Measurements from ENCODE around the gene SYTL5.

Gene SYTL5

DNA sequence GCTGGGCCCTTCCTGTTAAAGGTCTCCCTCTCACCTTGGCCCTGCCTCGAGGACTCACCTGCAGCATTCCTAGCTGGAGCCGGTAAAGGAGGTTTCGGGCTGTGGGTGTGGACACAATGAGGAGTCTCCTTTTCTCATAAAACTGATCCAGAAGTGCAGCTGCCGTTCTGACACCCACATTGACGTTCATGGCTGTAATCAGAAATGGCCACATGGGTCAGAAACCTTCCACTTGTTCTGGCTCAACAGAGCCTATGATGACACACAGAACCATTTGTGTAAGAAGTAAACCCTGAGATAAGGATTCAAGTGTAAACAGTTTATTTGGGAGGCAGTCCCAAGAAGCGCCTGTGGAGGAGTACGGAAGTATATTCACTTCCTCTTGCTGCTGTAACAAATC is 150.5 kb downstream of the SYTL5 start:
- DNase-seq (ENCODE audit: insufficient read length, low spot score) (no peak), FAIRE-seq (no peak)
- no peak for TF ChIP-seq POLR2A (IDR thresholded peaks at IDR 0.05; ENCODE audit: low read depth, low read length)

DNA sequence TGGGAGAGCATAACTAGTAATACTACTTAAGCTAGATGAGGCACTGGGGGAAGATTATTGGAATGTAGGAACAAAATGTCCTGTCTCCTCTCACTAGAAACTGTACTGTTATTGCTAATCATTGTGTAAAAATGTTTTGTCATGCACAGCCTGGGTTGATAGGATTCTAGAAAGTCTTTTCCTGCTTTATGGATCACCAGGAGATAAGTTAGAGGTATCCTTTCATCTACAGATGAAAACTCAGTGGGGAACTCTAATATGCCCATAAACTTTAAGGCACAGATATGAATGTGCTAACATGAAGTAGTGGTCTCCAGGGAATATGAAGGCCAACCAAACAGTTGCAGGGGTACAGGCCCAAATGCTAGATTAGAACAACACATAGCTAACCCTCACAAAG is 156.8 kb downstream of the SYTL5 start:
- no peak for TF ChIP-seq POLR2A (IDR thresholded peaks at IDR 0.05; ENCODE audit: low read depth, low read length)
- DNase-seq (ENCODE audit: insufficient read length, low spot score) (no peak), FAIRE-seq (no peak)

DNA sequence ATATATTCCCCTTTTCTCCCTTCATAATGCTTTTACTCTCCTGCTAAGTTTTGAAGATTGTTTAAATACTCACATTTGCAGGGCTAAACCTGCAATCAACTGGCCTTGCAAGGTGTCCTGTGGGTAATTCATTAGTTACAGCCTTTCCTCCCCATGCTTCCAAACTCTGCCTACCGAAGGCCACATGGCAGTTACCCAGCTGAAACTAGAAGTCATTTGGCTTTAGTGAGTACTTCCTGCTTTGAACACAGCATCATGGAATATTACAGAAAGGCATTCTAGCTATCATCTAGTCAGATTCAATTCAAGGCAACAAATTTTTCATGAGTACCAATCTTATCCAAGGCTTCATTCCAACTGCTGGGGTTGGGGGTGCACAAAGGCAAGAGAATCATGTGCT is 158.7 kb downstream of the SYTL5 start:
- no peak for TF ChIP-seq POLR2A (IDR thresholded peaks at IDR 0.05; ENCODE audit: low read depth, low read length)
- FAIRE-seq (no peak), DNase-seq (ENCODE audit: insufficient read length, low spot score) (no peak)

DNA sequence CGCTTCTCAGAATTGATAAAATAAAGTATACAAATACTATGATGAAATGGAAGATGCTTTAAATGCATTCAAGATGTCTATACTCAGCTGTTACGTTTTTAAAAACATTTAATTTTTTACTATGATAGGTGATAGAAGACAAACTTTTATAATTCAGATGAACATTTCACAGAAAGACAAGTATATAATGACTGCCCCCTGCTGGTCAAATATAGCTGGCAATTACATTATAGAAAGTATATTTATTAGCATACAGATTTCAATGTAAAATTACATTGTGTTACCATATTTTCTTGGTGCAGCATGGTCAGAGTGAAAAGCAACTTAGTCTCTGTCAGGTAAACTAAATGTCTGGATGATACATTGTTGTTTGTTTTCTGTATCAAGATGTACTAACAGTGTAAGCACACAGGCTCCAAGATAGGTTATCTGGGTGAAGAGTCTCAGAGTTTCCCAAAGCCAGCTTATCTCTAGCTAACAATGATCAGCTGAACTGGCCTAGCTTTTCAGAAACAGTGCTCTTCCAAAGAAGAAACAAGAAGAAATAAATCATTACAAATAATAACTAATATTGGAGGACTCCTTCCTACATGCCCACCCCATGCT is 160.2 kb downstream of the SYTL5 start:
- TF ChIP-seq POLR2A (IDR thresholded peaks at IDR 0.05; ENCODE audit: low read depth, low read length), result no peak
- DNase-seq (ENCODE audit: insufficient read length, low spot score), result no peak
- FAIRE-seq, result no peak

DNA sequence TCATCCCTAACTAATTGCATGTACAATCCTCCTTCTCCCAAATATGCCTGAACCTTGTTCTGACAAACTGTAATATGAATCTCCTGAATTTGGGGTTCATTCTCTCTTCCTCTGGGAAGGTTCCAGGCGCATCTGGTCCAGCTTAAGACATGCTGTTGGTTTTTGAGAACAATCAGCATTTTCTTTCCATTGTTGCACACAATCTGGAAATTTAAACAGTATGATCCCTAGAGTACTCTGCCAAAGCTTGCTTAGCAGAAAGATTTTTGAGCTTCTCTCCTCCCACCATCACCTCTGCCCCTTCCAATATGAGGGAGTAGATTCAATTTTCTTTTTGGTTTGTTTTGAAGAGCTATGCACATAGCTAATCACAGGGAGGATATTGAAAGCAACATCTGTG is 164.2 kb downstream of the SYTL5 start:
- DNase-seq (ENCODE audit: insufficient read length, low spot score) (no peak), FAIRE-seq (no peak)
- no peak for TF ChIP-seq POLR2A (IDR thresholded peaks at IDR 0.05; ENCODE audit: low read depth, low read length)

DNA sequence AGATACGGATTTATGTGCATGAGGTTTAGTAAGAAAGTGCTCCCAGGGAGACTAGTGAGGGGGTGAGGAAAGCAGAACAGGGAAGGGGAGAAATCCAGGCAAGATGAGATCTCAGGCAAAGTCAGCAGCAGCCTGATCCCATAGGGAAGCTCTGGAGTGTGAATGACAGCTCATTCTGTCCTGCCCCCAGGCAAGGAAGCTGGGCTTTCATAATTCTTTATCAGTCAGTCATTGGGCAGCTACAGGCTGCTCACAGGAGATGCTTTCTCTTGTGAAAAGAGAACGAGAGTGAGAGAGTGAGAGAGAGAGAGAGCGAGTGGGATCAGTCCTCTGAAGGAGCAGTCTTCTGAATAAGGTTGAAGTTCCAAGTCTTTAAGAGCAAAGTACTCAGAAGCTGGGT is 166.2 kb downstream of the SYTL5 start:
- TF ChIP-seq POLR2A (IDR thresholded peaks at IDR 0.05; ENCODE audit: low read depth, low read length), result no peak
- FAIRE-seq (no peak), DNase-seq (ENCODE audit: insufficient read length, low spot score) (no peak)

DNA sequence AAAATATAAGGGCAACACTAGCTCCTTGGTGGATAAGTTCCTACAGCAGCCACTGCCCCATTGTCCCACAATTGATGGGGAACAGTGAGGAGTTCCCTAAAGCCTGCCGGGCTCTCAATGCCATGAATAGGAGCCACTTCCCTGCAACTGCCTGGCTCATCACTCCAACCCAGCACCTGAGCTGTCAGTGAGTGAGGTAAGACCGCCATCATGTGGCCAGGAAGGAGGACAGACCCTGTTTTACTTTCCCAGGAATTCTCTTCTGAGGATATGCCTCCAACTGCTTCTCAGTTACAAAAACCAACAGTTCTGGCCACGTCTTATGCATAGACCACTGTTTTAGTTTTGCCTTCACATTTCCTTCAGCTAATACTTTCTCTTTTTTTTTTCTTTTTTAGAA is 168.8 kb downstream of the SYTL5 start:
- DNase-seq (ENCODE audit: insufficient read length, low spot score) (no peak), FAIRE-seq (no peak)
- no peak for TF ChIP-seq POLR2A (IDR thresholded peaks at IDR 0.05; ENCODE audit: low read depth, low read length)

DNA sequence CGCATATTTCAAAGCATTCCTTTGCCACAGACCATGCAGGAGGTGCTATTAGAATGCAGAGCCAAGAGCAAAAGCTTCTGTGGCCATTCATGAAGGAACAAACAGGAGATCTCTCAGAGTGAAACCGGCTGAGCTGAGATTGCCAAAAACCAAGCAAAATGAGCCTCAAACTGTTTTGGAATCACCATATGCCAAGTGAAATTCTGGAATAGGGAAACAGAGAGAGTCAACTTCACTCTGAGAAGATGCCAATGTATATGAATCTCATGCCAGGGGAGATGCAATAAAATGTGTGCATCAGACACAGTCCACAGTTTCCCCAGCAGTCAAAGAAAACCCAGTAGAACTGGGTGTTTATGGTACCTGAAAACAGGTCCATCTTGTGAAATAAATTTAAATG is 172.0 kb downstream of the SYTL5 start:
- FAIRE-seq (no peak), DNase-seq (ENCODE audit: insufficient read length, low spot score) (no peak)
- no peak for TF ChIP-seq POLR2A (IDR thresholded peaks at IDR 0.05; ENCODE audit: low read depth, low read length)
